HTR-8/SVneo (cell line): ENCODE results near the gene MAD2L1BP.
A peak's percentile ranks its signal among the peaks of the same experiment; 100 is the strongest.
"Not testable (repeated sequence)": the region's sequence is repeated elsewhere in the genome, so short reads cannot be mapped to it uniquely, and the experiment has no call there.

ENCODE experiments used
- DNase-seq: peaks from one replicate; pipeline ENCODE4 v3.0.0; 2011; ENCODE audit warnings: low spot score, mixed read lengths; ENCODE audit not compliant: insufficient read length
- FAIRE-seq: peaks from 2 replicates; lab custom pipeline; 2011; peaks lifted over from hg19 to GRCh38; lab: Jason Lieb, UNC

Gene MAD2L1BP

DNA sequence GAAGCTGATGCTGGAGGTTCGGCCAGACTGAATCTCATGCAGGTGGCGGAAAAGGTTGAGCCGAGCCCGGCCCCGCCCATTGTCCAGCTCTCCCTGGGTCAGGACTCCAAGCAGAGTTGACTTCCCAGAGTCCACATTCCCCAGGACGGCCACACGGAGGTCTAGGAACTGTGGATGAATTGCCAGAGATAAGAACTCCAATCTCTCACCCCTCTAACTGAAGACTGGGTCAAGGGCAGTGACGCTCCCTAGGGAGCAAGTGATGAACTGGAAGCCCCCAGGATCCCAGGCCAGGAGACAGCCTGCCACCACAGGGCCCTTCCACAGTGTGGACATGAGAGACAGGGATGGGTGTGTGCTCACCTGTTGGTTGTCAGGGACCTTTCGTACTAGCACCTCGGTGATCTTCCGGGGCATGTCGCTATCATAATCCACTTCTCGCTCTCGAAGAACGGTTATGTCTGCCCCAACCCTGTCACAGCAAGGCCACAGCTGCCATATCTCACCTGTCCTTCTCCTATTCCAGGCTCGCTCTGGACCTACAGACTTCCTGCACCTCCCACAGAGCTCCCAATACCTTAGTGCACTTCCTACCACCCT is 10.1 kb upstream of the MAD2L1BP start:
- FAIRE-seq = no peak
- DNase-seq = no peak

DNA sequence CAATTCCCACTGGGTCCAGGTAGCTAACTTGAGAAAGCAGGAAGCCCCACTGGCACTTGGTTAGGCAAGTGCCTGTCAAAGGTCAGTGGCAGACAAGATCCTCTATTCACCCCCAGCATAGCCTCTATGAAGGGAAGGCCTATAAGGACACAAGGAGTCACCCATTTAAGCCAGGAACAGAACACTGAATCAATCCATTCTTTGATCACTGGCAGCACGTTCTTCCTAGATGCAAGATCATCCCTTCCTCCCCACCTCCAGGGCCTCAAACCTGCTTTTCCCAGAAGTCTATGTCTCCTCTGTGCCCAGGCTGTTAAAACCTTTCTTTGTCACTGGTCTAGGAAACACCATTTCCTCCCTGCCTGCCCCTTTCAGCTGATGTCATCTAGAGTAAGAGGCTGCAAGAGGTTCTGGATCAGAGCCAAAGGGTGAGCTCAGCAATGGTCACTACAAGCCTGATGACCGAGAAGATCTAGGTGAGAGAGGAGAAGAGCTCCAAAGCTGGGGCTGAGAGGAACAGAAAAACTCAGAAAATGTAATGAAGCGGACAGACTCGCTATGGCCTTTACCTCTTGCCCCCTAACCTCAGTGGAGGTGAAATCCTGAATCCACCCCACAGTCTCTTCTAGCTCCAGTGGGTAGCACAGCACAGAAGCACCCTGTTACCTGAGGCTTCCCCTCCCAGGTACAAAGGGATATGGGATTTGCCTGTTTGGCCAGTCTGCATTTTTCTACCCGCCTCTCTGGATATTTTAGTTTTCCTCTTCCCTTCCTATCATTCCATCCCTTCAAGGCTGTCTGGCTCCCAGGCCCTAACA is 8.4 kb upstream of the MAD2L1BP start:
- DNase-seq (peak; percentile 86), FAIRE-seq (no peak)

DNA sequence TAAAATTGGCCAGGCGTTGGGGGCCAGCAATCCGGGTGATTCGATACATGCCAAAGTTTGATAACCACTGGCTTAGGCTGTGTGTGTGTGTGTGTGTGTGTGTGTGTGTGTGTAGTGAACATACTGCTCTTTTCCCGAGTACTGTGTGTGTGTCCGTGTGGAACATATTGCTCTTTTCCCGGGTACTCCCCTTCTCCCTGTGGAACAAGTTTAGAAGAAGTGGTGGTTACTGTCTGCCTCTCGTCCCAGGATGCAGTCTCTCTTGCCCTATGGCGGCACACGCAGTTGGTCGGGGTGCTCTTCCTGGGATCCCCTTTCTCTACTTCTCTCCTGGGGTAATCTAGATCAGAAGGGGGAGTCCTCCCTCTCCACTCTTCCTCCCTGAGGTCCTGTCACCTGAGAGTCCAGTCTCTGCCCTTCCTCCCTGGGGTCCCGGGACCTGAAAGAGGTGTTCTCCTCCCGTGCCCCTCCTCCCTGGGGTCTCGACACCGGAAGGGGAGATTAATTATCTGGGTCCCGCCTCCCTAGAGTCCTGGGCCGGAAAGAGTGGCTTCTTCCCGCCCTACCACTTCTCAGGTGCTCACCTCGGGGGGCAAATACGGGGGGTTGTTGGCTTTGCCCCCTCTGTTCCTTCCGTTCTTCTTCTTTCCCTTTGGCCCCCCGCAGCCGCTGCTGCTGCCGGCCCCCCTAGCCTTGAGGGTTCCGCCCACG is 7.1 kb upstream of the MAD2L1BP start:
- no peak for FAIRE-seq

DNA sequence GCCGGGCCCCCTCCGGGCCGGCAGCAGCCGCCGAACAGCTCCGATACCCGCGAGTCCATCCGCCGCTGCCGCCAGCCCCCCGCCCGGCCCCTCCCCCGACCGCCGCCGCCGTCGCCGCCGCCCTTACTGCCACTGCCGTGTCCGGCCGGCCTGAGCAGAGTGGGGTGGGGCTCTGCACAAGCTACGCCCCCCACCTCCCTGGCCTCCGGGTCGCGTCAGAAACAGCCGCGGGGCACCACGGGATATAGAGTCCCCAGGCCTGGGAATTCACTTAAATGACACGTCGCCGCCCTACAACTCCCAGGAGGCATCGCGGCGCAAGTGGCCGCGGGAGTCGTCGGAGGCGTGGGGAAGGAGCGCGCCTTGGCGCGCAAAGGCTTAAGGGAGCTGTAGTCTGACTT is 6.5 kb upstream of the MAD2L1BP start, which contains the start of gene GTPBP2:
GTPBP2 (minus strand) TSS at position 161 of the 401 bp plus-strand sequence; CDS start at position 59, 102 bp downstream.
- FAIRE-seq = peak; percentile 85
- peak; percentile 96 for DNase-seq

More for the DNA sequence above, 7.1 kb upstream of the MAD2L1BP start:
- peak; percentile 71 for DNase-seq

DNA sequence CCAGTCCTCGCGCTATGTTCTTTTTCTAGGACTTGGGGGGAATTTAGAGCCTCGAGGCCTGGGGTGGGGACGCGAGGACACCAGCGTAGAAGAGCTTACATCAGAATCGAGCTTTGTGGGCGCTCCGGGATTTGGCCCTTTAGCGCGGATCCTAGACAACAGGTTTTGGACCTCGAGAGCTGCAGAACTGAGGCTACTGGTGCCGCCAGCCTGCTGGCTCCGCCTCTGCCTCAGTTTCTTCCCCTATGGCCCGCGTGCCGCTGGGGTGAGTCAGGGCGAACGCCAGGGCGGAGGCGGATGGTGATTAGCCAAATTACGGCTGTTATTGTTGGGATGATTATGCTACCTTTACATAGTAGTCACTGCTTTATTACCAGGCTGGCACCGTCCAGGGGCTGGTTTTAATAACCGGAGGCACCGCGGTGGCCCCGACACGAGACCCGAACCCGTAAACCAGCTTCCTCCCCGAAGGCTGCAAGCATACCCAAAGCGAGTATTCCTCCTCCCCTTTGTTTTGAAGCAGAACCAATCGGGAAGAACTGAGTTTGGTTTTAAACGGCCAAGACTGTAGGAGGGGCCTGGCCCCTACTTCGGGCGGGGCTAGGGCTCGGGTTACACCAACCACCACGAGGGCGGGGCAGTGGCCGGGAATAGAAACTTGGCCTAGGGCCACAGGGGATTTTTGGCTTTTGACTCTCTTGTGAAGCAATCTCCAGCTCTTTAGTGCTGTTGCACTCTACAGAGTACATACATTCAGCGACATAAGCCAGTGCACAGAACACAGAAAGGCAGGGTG is 5.9 kb upstream of the MAD2L1BP start:
- peak; percentile 98 for DNase-seq
- FAIRE-seq = peak; percentile 86

DNA sequence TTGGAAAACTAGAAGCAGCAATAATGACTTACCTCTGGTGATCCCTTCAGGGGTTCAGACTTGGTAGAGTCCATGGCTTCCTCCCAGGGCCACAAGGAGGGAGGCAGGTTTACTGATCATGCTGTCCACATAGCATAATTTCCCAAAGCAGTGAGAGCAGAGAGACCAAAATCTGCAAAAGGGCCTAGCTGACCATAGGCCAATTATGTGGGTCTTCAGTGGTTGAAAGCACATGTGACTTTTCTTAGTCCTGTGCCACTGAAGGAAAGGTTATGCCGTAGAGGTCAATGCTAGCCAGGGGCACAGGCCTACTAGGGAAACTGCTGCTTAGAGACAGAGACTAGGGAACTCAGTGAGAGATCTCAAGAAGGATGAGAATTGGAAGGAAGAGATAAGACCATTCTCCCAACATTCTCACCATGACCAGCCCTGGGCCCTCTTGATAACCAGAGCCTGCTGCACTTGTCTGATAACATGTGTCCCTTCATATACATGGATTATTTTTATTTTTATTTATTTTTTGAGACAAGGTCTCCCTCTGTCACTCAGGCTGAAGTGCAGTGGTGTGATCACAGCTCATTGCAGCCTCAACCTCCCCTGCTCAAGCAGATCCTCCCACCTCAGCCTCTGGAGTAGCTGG is 4.5 kb upstream of the MAD2L1BP start:
- no peak for DNase-seq

DNA sequence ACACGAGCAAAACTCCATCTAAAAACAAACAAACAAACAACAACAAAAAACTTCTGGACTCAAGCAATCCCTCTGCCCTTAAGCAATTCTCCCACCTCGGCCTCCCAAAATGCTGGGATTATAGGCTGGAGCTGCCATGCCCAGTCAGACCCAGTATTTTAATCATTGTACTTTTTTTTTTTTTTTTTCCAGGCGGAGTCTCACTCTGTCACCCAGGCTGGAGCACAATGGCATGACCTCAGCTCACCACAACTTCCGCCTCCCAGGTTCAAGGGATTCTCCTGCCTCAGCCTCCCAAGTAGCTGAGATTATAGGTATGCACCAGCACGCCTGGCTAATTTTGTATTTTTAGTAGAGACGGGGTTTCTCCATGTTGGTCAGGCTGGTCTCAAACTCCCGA is 2.6 kb upstream of the MAD2L1BP start:
- DNase-seq, FAIRE-seq: not testable (repeated sequence)

More for the DNA sequence above, 4.5 kb upstream of the MAD2L1BP start:
- FAIRE-seq = no peak

DNA sequence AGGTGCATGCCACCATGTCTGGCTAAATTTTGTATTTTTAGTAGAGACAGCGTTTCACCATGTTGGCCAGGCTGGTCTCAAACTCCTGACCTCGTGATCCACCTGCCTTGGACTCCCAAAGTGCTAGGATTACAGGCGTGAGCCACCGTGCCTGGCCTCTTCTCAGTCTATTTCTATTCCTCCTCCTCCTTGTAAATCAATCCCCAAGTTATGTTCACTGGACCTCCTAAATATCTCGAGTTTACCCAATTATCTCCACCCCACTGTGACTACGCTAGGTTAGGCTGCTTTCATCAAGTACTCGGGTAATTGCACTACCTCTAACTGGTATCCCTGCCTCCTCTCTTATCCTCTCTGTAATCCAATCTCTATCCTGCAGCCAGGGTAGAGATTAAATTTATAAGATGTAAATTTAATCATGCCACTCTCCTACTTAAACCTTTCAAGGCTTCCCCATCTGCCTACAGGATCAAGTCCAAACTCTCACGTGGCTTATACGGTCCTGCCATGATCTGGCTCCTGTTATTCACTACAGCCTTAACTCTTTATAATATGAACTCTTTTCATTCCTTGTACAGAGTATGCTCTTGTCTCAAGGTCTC is 837 bp upstream of the MAD2L1BP start:
- no peak for FAIRE-seq
- no peak for DNase-seq

DNA sequence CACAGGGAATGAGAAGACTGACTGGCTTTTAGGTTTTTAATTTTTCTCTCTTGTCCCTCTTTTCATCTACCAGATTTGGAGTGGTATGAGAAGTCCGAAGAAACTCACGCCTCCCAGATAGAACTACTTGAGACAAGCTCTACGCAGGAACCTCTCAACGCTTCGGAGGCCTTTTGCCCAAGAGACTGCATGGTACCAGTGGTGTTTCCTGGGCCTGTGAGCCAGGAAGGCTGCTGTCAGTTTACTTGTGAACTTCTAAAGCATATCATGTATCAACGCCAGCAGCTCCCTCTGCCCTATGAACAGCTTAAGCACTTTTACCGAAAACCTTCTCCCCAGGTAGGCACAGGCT is 644 bp downstream of the MAD2L1BP start:
- FAIRE-seq (no peak), DNase-seq (no peak)

DNA sequence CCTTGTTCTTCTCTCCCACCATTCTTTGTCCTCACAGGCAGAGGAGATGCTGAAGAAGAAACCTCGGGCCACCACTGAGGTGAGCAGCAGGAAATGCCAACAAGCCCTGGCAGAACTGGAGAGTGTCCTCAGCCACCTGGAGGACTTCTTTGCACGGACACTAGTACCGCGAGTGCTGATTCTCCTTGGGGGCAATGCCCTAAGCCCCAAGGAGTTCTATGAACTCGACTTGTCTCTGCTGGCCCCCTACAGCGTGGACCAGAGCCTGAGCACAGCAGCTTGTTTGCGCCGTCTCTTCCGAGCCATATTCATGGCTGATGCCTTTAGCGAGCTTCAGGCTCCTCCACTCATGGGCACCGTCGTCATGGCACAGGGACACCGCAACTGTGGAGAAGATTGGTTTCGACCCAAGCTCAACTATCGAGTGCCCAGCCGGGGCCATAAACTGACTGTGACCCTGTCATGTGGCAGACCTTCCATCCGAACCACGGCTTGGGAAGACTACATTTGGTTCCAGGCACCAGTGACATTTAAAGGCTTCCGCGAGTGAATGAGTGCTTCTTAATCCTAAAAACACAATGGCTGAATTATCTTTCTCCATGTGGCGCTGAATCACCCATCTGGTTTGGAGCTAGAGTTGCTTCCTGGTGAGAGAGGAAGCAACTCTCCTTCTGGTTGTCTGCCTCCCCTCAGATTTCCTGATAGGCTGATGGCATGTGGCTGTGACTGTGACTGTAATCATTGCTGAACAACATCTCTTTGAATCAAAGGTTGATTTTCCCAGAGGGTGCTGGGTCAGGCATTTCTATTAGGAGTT is 4.6 kb downstream of the MAD2L1BP start:
- no peak for DNase-seq
- no peak for FAIRE-seq

DNA sequence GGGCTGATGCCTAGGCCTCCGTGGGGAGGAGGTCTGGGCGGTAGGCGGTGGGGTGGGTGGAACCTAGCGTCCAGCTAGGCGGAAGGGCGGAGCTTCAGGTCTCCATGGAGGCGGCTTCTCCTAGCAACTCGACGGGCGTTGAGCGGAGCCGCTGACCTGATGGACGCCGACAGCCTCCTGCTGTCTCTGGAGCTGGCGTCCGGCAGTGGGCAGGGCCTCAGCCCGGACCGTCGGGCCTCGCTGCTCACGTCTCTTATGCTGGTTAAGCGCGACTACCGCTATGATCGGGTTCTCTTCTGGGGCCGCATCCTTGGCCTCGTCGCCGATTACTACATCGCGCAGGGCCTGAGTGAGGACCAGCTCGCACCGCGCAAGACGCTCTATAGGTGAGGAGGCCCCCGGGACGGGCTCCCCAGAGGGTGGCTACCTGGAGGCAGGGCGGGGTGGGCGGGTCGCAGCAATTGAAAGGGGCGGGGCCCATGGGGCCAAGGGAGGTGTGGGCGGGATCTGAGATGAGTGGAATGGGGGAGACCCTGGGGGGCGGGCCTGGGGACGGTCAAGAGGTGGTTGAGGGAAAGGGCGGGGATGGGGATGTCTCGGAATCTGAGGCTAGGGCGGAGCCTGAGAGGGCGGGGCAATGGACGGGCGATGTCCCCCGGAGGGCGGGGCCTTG is 9.4 kb downstream of the MAD2L1BP start, which contains the start of gene RSPH9:
RSPH9 (plus strand) TSS at position 97 of the 673 bp plus-strand sequence; CDS start at position 160, 63 bp downstream.
- no peak for DNase-seq
- FAIRE-seq = no peak

DNA sequence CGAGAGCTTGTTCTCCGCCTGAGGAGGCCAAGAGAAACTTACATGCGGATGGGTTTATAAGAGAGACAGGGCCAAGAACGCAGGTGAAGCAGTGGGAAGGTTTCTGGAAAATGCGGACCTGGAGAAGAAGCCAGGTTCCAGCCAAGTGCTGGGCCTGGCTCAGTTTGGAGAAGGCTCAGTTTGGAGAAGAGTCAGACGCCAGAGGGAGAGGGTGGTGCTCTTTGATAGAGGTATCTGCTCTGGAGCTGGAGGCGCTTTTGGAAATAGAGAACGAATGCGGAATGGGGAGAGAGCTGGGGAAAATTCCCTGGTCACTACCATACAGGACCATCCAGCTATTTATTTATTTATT is 9.9 kb downstream of the MAD2L1BP start:
- DNase-seq = no peak

DNA sequence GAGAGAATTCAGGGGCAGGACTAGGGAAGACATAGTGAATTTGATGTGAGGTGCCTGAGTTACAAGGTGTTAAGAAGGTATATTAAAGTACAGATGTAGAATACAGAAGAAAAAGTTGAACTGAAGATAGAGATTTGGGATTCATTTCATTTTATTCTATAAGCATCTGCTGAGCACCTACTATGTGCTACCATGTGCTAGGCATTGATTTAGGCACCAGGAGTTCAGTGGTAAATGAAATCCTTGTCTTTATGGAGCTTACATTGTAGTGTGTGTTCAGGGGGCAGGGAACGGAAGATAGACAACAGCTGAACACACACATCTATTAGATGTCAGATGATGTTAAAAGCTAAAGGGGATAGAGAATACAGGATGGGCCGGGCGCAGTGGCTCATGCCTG is 12.0 kb downstream of the MAD2L1BP start:
- FAIRE-seq (no peak), DNase-seq (no peak)

More for the DNA sequence above, 9.9 kb downstream of the MAD2L1BP start:
- no peak for FAIRE-seq

DNA sequence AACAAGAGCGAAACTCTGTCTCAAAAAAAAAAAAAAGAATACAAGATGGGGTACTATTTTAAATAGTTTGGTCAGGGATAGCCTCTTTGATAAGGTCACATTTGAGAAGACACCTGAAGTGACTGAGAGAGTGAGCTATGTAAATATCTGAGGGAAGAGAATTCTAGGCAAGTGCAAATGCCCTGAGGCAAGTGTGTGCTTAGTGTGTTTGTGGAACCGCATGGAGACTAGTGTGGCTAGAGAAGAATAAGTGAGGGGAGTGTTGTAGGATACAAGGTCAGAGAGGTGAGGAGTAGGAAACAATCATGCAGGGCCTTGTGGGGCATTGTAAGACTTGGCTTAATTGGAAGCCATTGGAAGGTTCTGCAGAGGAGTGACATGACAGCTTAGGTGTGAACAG is 12.6 kb downstream of the MAD2L1BP start:
- no peak for FAIRE-seq
- DNase-seq = no peak

DNA sequence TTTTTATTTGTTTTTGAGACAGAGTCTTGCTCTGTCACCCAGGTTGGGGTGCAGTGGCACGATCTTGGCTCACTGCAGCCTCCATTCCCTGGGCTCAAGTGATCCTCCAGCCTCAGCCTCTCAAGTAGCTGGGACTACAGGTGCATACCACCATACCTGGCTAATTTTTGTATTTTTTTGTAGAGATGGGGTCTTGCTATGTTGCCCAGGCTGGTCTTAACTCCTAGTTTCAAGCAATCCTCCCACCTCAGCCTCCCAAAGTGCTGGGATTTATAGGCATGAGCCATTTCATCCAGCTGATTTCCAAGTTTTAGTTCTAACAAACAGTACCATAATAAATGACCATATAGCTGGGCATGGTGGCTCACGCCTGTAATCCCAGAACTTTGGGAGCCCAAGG is 17.2 kb downstream of the MAD2L1BP start:
- DNase-seq, FAIRE-seq: not testable (repeated sequence)

DNA sequence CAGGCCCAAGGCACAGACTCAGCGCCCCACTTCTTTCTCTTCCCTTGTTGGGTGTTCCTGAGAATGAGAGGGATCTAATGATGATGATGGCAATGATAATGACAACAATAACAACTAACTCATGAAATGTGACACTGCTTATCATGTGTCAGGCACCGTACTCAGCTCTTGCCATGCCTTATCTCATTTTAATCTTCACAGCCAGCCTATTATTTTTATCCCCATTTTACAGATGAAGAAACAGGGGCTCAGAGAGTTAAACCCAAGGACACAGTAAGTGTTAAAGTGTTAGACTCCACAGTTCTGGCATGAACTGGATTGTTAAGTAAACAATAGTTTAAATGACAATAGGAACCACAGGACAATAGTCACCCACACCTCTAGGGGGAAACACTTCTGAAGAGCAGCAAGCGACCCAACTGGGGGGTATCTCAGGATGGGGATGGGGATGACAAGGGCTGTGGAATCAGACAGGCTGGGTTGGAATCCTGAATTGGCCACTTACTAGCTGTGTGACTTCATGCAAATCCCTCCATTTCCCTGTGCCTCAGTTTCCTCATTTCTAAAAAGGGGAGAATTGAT is 21.7 kb downstream of the MAD2L1BP start:
- no peak for FAIRE-seq
- no peak for DNase-seq

DNA sequence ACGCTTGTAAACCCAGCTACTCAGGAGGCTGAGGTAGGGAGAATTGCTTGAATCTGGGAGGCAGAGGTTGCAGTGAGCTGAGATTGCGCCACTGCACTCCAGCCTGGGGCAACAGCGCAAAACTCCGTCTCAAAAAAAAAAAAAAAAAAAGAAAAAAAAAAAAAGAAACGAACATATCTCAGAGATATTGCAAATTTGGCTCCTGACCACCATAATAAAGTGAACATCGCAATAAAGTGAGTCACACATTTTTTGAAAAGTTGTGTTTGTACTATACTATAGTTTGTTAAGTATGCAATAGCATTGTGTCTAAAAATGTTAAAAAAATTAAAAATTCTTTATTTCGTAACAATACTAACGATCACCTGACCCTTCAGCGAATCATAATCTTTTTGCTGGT is 22.5 kb downstream of the MAD2L1BP start:
- DNase-seq = no peak
- no peak for FAIRE-seq

DNA sequence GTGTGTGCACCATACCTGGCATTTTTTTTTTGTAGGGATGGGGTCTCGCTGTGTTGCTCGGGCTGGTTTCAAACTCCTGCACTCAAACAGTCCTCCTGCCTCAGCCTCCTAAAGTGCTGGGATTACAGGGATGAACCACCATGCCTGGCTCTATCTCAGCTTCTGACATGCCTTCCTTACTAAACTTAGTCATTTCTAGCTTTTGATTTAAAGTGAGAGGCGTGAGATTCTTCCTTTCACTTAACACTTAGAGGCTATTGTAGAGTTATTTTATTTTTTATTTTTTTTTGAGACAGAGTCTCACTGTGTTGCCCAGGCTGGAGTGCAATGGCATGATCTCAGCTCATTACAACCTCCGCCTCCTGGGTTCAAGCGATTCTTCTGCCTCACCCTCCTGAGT is 27.3 kb downstream of the MAD2L1BP start:
- FAIRE-seq, DNase-seq: not testable (repeated sequence)
